Body of pancreas (tissue), 4 donors: ENCODE results near the gene NUP210. TPM values are rescaled to one million over a fixed set of nuclear protein-coding genes. Genes with fewer than 3 reads are reported as not detected.

Experiments used
- ATAC-seq: fragments of 150-250 bp; one replicate; pipeline ENCODE4 v1.9.1; 2016
- DNase-seq, 4 donors: peaks; one replicate each; pipeline ENCODE4 v3.0.0-alpha.2; 2019
- H3K27ac ChIP-seq, 4 donors: fragments of 200-600 bp; sonication (generic); 1 replicate in 3 of 4; 2 replicates in 1 of 4; pipeline versions ENCODE4 v1.5.1 to v1.6.1; 2016 to 2019; ENCODE audit warnings: mild to moderate bottlenecking in 1 of 4, mixed read lengths in 1 of 4, moderate library complexity in 1 of 4
- H3K27me3 ChIP-seq, 2 donors: fragments of 200-600 bp; sonication (generic); one replicate each; pipeline ENCODE4 v1.6.0; 2016; ENCODE audit warnings: mild to moderate bottlenecking in 1 of 2
- H3K36me3 ChIP-seq, 2 donors: fragments of 200-600 bp; sonication (generic); replicated peaks in 1 of 2; 2 replicates each; pipeline ENCODE4 v1.5.1; 2016; ENCODE audit warnings: low read depth in 2 of 2; ENCODE audit not compliant: insufficient read depth in 1 of 2
- H3K4me1 ChIP-seq: fragments of 200-600 bp; sonication (generic); one replicate; pipeline ENCODE4 v1.6.0; 2016
- H3K4me3 ChIP-seq, 2 donors: fragments of 200-600 bp; sonication (generic); 1 replicate in 1 of 2; 2 replicates in 1 of 2; pipeline ENCODE4 v1.5.1; 2016 to 2019
- H3K9me3 ChIP-seq, 3 donors: fragments of 200-600 bp; sonication (generic); 1 replicate in 2 of 3; 2 replicates in 1 of 3; pipeline ENCODE4 v1.5.1; 2016
- POLR2A ChIP-seq, 3 donors: fragments of 450-650 bp; IDR thresholded peaks; one replicate each; pipeline ENCODE4 v1.6.1; 2016; ENCODE audit warnings: antibody characterized with exemption in 3 of 3, mild to moderate bottlenecking in 2 of 3
- WGBS, 2 donors: methylation state at CpG; one replicate each; pipeline ENCODE4 v1.1.5; 2017; 5-methylcytosine and 5-hydroxymethylcytosine counted together
- intact Hi-C: fragments of 100-400 bp; cut with DNase I; formaldehyde crosslinking; loops from one replicate; pipeline ENCODE4 v1.15.1; 2023
- total RNA-seq, 2 donors: library from RNA; depleted of rRNA; stranded (reverse); fragments of >200 nt; gene quantifications; one replicate each; pipeline ENCODE4 v1.1.0, GENCODE V29; 2016
- TF ChIP-seq, protein P1 (sequence below), 7 experiments: fragments of 450-650 bp in 4 of 7; fragments of 200-600 bp in 3 of 7; sonication (generic) in 3 of 7; IDR thresholded peaks; one replicate each; pipeline ENCODE4 v1.5.1; 2016 to 2019; ENCODE audit warnings: antibody characterized with exemption in 7 of 7

The NUP210 gene
- total RNA-seq, 2 donors from 2014 or later, result 16.3 to 19.1 TPM

DNA sequence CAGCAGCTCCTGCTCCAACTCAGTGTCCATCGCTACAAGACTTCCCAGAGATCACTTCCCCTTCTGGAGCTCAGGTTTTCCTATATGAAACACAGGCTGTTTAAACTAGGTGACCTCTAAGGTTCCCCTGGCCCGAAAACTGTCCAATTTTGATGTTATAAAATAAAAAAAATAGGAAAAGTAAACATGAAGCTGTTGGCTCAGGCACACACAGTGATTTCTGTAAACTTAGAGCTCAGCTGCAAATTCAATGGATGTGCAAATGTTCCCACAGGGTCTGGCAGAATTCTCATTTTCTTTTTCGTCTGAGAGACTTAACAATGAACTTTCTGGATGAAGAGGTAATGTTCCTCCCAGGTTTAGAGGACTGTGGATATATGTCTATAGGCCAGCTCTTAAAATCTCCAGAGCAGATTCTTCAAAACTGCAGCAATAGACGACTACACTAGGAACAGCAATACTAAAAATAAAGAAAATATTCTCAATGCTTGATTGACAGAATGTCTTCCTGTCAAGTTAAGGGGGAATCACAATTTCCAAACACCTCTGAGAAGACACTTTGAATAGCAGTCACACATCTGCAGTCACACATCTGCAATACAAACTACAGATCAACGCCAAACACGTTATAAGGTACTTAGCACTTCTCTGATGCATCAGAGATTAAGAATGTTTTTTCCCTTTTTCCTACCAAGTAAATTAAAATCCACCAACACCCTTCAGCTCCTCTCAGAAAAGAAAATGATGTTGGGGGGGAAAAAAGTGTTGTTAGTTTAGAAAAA, 2.8 kb downstream of the NUP210 start:
- no peaks in the 10 kb centered on the region for H3K27me3 ChIP-seq
- no peaks in the 10 kb centered on the region for H3K9me3 ChIP-seq
- 51 to 52% methylated on average over 6 of the region's 6 CpGs for WGBS, 2 donors
- no peak overlapping the region for H3K4me3 ChIP-seq
- H3K4me1 ChIP-seq, result peaks cover 38% of the 10 kb centered on the region
- no peak for TF ChIP-seq POLR2A (IDR thresholded peaks at IDR 0.05)
- TF ChIP-seq, protein P1, sequence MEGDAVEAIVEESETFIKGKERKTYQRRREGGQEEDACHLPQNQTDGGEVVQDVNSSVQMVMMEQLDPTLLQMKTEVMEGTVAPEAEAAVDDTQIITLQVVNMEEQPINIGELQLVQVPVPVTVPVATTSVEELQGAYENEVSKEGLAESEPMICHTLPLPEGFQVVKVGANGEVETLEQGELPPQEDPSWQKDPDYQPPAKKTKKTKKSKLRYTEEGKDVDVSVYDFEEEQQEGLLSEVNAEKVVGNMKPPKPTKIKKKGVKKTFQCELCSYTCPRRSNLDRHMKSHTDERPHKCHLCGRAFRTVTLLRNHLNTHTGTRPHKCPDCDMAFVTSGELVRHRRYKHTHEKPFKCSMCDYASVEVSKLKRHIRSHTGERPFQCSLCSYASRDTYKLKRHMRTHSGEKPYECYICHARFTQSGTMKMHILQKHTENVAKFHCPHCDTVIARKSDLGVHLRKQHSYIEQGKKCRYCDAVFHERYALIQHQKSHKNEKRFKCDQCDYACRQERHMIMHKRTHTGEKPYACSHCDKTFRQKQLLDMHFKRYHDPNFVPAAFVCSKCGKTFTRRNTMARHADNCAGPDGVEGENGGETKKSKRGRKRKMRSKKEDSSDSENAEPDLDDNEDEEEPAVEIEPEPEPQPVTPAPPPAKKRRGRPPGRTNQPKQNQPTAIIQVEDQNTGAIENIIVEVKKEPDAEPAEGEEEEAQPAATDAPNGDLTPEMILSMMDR (IDR thresholded peaks at IDR 0.05), result no peak
- DNase-seq (no peak), ATAC-seq (no peak)
- no peaks in the 10 kb centered on the region for H3K36me3 ChIP-seq
- intact Hi-C loops, result no loop called here
- no peak overlapping the region for H3K27ac ChIP-seq

DNA sequence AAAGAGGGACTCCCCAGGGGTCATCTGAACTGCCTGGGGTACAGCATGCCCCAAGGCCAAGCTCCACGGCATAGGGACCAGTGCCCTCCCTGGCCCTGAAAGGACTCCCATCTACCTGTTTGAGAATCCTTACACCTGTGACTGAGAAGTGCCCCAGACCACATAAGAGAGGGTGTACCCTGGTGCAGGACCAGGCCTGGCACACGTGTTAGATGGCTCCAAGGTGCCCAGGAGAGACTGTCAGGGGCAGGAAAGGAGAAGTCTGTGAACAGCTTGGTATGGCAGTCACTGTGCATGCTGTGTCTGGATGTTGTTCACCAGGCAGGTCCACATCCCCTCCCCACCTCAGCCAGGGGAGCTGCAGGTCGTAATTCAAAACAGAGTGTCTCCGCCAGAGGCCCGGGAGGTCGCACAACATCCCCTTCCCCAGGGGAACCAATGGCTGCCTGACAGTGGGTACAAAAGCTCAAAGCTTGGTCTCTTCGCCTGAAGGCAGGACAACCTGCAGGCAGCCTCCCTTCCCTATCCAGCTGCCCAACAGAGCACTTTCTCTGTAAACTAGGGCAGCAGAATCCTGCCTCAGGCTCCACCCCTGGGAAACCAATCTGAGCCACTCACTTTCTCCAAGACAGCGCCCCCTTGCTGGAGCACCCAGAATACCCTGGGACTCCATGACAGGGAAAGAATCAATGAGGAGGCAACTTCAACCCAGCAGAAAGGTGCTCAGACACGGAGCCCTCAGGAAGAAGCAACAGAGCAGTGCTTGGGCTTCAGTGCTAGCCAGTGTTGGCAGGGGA, 3.9 kb downstream of the NUP210 start:
- TF ChIP-seq, protein P1 (IDR thresholded peaks at IDR 0.05), result no peak
- no peak for TF ChIP-seq POLR2A (IDR thresholded peaks at IDR 0.05)
- no peak for ATAC-seq
- H3K27me3 ChIP-seq, result no peaks in the 10 kb centered on the region
- no peak overlapping the region for H3K27ac ChIP-seq
- peaks cover 38% of the 10 kb centered on the region for H3K4me1 ChIP-seq
- intact Hi-C loops, result no loop called here
- H3K36me3 ChIP-seq, result no peaks in the 10 kb centered on the region
- no peak overlapping the region for H3K4me3 ChIP-seq
- WGBS, 2 donors, result 69 to 77% methylated on average over 6 to 9 of the region's 9 CpGs
- no peak for DNase-seq
- no peaks in the 10 kb centered on the region for H3K9me3 ChIP-seq

DNA sequence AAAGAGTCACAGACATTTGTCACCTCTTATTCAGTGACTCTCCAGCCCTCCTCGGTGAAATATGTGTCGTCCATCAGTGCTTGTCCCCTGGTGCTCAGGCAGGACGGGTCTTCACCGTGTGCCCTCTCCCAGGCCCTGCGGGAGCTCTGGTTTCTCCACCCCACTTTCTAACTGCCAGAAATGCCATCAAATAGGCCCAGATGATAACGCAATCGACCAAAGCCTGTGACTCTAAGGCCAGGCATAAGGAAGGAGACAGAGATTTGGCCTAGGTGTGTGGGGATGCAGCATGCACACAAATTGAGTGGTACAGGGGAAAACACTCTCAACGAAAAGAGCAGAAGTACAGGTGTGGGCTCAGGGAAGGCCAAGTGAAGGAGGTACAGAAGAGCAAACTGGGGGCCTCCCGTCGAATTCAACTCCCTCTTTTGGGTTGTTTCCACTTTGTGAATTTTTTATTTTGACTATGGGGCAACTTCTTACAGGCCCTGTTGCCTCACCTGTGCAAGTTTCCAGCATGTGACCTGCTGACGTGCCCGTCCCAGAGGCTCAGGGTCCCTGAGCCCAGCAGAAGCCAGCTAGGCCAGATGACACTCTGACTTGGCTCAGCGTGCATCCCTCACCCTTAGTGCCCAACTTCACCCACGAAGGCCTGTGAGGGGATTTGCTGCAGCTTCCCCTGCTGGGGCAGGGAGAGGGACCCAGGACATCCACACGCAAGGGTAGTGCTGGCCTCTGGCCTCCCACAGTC, 4.7 kb downstream of the NUP210 start:
- no peak for TF ChIP-seq POLR2A (IDR thresholded peaks at IDR 0.05)
- TF ChIP-seq, protein P1 (IDR thresholded peaks at IDR 0.05), result no peak
- Histone ChIP-seq H3K36me3 (no peaks in the 10 kb centered on the region), H3K27ac (no peak overlapping the region), H3K4me3 (no peak overlapping the region), H3K9me3 (no peaks in the 10 kb centered on the region), H3K4me1 (peaks cover 32% of the 10 kb centered on the region), H3K27me3 (no peaks in the 10 kb centered on the region)
- DNase-seq (no peak), ATAC-seq (no peak)
- 76 to 81% methylated on average over 14 to 15 of the region's 15 CpGs for WGBS, 2 donors
- intact Hi-C loops, result no loop called here

DNA sequence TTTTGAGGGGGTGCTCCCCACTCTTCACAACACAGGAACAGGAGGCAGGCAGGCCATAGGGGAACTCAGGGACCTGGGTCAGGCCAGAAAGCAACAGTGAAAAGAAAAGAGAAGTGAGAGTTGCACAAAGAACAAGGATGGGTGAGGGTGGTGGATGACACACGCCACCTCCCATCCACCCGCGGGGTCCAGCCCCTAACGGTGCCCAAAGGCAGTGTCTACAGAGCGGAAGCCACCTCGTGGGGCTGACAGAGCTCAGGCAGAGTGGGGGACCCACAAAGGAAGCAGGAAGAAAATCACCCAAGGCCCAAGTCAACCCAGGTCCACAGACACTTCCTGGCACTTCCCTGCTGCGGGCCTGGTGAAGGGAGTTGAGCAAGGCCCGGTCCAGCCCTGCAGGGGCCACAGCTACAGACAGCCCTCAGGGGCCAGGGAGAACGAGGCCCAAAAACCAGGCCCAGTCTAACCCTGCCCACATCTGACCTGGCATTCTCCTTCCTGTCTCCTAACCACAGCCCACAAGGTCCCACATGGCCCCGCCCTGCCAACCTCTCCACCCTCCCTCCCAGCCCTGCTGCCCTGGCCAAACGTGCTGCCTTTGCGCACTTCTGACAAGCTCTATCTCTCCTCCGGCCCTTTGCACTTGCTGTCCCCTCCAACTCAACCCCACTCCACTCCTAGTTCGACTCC, 5.9 kb downstream of the NUP210 start:
- Histone ChIP-seq H3K27ac (peak overlapping the region in 2 of 4 donors; percentile 6 to 64), H3K4me1 (peaks cover 28% of the 10 kb centered on the region), H3K4me3 (no peak overlapping the region), H3K27me3 (no peaks in the 10 kb centered on the region), H3K36me3 (no peaks in the 10 kb centered on the region), H3K9me3 (no peaks in the 10 kb centered on the region)
- intact Hi-C loops, result no loop called here
- ATAC-seq (no peak), DNase-seq (peak in 2 of 4 donors; percentile 19 to 60)
- TF ChIP-seq, protein P1 (IDR thresholded peaks at IDR 0.05), result no peak
- no peak for TF ChIP-seq POLR2A (IDR thresholded peaks at IDR 0.05)
- whole genome bisulfite sequencing, 2 donors, result 61 to 86% methylated on average over 13 to 14 of the region's 14 CpGs
